ENCODE results near the gene NPY1R.
A peak's percentile ranks its signal among the peaks of the same experiment; 100 is the strongest.

Gene NPY1R

DNA sequence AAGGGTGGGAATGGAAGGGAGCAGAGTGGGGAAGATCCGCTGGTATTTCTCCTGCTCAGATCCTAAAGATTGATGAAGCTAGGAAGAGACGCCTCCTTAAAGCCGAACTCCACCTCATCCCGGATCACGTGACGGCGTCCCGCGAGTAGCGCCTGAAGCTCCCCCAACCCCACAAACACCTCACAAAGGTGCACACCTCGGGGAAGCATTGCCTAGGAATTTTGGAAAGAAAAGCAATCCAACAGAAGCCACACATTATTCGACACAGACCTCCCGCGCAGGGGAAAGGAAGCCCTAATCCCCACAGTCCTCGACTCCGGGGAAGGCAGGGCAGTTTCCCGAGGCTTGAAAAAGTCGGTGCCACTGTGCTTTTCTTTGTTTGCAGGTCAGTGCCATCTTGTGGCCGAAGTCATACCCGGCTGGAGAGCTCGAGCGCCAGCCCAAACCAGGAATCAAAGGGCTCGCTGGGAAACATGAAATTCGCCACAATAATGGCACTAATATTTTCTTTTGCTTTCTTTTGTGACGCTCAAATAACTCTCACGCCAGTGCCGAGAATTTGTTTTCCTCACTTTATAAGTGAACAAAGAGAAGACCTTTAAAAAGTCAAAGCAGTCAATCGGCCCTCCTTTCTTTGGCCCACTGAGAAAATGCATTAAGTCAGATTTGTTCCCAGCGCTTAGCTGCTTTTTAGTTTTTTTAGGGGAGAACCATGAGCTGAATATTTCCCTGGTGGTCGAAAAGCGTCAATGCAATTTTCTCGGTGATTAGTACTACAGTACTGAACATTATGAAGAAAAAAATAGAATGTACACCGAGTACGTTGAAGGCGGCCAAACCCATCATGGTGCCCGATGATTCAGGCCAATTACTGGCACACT is at the start of gene NPY1R:
Gene NPY1R (minus strand): TSS at position 71 of the 881 bp plus-strand sequence. CDS start 6,042 bp downstream, outside the sequence.
- peak; percentile 48 to 84 for DNase-seq

DNA sequence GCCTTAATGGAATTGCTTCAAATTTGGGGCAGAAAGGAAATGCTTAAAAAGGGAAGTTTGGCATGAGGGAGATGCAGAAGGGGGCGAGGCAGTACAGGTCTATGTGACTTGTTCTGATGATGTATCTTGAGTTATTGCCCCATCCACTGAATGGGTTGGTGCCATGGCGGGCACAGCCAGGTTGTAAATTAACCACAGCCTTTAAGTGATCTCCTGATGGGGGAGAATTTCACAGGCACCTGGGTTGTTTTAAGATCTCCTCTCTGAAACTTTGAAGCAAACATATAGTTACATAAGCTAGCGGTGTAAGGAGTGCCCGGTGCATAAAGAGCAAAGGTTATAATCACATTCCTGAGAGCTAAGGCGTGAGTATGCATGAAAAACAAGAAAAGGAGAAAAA is 48.3 kb upstream of the NPY1R start:
- no peak for DNase-seq

DNA sequence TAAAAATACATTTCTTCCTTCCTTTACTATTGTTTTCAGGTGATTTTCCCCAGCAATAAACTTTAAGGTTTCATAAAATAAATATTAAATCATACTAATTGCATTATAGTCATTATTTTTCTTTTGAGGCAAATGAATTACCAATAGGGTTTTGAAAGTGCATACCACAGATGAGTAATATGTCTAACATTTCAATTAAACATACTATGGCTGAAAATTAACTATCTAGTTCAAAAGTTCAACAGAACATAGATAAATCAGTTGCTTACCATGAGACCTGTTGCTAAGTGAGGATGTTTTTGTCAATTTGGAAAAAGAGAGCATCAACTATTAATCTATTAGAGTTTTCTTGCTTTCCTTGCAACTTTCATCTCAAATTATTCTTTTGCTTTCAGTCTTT is 46.3 kb upstream of the NPY1R start:
- DNase-seq, result no peak

DNA sequence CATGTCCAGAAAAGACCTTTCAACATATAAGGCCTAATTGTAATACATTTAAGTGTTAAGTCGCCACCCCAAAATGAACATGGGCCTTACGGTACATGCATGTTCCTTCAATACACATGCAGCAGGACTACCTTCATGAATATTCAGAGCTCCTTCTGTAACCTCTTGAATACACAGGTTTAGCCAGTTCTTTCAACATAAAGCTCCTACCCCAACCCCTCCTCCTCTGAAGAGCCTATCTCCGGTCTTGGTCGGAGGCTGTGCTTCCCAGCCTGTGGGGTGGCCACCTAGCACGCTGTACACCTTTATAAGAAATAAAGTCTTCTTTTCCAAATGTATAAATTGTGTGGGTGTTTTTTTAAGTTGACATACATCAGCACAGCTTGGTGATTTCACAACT is 39.6 kb upstream of the NPY1R start:
- no peak for DNase-seq

DNA sequence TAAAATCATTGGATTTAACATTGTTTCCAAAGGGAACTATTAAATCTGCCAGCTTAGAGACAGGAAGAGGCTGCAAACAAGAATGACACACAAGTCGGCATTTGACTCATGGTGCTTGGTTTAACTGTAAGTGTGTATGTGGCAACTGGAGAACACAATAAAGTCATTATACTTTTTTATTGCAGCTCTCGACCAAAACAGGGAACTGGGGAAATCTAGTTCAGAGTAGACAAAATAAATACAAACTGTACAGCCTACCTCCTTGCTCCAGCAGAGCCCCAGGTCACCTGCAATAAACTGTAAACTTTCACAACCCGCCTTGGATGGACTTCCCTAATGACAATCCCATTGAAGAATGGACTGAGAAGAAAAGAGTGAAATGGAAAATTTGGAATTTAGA is 35.3 kb upstream of the NPY1R start:
- DNase-seq, result no peak

DNA sequence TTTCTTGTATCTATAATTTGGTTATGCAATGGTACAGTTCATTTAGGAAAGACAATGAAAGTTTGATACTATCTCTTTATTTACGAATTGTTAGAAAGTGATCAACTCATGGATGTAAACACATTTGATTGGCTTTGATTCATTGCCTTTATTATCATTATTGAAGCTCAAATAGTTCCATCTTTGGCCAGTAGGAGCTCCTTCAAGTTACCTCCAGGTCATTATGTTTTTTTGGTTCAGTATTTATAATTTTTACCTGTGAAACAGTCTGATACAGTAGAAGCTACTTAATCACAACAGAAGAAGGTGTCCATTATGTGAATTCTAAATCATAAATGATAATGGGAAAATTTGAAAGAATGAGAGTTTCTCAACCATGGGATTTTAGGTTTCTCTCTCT is 23.7 kb upstream of the NPY1R start:
- DNase-seq, result no peak

GRCh38 chr4:163353054-163353453 is 20.7 kb upstream of the NPY1R start:
- no peak for DNase-seq

GRCh38 chr4:163350672-163351071 is 18.3 kb upstream of the NPY1R start:
- DNase-seq, result no peak

DNA sequence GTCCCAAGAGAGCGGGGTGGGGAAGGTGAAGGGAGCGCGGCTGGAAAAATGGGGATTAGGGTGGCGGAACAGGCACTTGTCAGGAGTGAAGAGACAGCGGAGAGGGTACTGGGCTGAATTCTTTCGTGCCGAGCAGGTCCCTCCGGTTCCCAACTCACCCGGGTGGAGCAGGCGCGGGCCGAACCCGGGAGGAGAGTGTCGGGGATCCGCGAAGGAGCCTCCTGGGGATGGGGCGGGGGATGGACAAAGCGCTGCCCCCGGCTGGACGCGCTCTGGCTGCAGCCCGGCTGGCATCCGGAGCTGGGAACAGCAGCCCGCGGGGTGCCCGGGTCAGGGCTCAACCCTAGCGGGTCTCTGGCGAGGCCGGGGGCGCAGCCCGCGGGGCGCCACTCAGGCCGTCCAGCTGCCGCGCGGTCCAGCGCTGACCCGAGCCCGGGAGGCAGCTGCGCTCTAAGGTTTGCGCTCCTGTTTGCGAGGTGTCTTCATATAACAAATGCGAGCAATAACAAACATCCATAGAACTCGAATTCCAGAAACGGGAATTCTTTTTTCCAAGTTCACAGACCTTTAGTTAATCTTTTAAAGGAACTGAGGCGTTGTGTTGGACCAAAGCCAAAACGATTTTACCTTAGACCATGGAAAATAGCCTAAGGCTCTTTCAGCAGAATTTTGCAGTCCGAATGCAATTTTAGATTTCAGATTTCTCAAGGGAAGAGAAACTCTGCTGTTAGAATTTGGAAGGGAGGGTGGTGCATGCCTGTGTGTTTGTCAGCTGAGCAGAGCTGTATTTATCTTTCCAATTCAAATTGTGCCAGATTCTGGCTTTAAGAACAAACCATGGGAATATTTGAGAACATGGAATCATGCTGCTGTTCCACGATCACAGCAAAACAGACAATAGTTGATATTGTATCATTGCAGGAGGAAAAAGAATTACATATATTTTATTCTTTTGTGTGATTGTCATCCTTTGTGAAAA is 12.0 kb upstream of the NPY1R start:
- DNase-seq, result no peak

- no peak for DNase-seq
Observed at GRCh38 chr4:163343604-163344146, 11.3 kb upstream of the NPY1R start, which contains the start of gene NPY5R. NPY5R (plus strand) TSS chr4:163343892; CDS start chr4:163350274, 6,382 bp downstream.

DNA sequence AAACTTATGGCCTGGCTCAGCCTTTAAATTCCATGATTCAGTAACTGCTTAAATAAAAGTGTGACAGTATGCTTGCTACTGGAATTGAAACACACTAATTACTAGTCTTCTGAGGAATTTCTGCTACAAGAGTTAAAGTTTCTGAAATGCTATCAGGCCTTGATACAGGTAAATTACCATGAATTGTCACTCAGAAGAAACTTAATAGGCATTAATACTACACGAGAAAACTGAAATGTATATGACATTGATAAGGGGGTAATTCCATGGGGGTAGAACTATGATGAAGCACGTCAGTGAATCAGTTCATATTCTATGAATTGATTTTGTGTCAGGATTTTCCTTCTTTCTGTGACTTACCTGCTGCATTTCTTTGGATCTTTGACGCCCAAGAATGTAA is 3.0 kb upstream of the NPY1R start:
- DNase-seq, result no peak

- DNase-seq, result peak in 1 of 2 experiments; percentile 49
Observed at GRCh38 chr4:163331629-163332376, 593 bp downstream of the NPY1R start.

- no peak for DNase-seq
Observed at GRCh38 chr4:163330916-163331628, 1.3 kb downstream of the NPY1R start.

DNA sequence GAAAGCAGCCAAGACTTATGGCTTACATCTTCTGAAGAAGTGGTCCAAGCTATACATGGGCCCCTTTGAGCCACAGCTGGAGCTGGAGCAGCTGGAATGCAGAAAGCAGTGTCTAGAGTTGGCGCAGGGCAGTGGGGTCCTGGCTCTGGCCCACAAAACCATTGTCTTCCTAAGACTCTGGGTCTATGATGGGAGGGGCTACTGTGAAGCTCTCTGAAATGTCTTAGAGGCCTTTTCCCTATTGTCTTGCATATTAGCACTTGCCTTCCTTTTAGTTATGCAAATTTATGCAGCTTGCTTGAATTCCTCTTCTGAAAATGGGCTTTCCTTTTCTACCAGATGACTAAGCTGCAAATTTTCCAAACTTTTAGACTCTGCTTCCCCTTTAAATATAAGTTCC is 15.3 kb downstream of the NPY1R start:
- no peak for DNase-seq

DNA sequence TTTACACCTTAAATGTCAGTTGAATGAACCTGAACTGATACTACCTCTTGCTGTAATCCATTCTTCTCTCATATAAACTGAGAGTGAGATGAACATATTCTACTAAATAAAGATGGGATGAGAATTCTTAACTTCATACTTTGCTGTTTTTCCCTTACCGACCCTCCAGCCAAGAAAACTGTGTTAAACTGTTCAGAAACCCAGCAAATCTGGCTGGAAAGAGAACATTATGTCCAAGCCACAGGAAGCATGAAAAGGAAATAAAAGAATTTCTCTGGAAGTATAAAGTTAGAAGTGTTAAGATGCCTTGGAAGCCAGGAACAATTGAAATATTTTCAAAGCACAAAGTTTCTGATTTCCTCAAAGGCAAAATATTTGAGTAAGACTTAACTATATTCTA is 22.9 kb downstream of the NPY1R start:
- DNase-seq, result no peak

DNA sequence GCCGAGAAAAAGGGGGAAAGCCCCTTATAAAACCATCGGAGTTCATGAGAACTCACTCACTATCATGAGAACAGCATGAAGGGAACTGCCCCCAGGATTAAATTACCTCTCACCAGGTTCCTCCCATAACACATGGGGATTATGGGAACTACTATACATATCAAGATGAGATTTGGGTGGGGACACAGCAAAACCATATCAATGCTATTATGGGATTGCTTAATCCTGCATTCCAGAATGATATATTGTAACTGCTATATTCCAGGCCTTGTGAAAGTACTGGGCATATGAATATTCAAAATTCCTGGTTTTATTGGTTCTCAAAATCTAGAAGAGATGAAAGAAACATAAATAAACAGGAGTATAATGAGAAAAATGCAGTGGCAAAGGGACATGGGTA is 29.3 kb downstream of the NPY1R start:
- no peak for DNase-seq

- DNase-seq, result no peak
Observed at GRCh38 chr4:163300445-163300844, 32.0 kb downstream of the NPY1R start.

- no peak for DNase-seq
Observed at GRCh38 chr4:163295138-163295537, 37.3 kb downstream of the NPY1R start.

- no peak for DNase-seq
Observed at GRCh38 chr4:163284304-163284703, 48.1 kb downstream of the NPY1R start.

DNA sequence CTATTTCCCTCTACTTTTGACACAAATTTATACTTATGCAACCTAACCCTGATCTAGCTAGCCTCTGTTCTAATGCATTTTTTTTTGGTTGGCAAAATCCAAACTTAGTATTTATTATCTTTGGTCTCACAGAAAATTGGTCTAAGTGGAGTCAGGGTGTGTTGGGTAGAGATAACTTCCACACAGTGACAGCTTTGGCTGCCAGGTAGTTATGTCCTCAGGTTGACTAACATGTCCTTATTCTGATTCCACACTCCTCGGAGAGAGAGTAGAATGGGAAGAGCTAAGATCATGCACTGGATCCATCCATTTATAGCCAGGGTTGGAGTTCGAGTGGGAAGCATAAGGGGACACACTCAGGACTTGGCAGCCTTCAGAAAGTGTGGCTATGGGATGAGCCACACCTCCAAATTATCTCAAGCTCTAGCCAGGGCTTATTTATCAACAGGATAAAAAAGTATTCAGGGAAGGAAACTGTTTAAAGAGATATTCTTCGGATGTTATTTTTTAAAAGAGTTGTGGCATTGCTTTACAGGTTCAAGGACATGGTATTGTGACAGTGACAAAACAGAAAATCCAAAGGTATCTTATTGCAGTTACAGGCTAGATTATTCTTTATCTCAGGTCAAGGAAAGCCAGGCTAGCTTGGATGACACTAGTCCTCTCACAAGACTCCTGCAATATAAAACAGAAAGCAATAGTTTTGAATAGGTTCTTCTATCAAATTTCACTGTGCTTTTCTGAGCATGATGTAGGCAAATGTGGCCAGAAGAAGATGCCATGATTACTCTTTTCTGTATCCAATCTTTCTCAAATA is 51.5 kb downstream of the NPY1R start:
- DNase-seq, result no peak

DNA sequence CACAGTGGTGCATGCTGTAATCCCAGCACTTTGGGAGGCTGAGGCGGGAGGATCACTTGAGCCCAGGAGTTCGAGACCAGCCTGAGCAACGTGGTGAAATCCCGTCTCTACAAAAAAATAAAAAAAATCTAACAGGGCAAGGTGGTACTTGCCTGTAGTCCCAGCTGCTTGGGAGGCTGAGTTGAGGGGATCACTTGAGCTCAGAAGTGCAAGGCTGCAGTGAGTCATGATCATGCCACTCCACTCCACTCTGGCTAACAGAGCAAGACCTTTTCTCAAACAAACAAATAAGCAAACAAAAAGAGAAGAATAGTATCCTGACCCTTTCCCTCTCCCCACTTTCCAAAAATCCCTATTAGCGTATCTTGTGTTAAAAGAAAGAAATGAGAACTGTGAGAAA is 52.7 kb downstream of the NPY1R start:
- DNase-seq, result no peak
